Muscle layer of colon (tissue), 2 donors: ENCODE measurements around the gene MINDY1.

ENCODE experiments used
- H3K27ac ChIP-seq: one replicate; pipeline ENCODE4 v1.7.0; 2013; ENCODE audit warnings: low read depth, mild to moderate bottlenecking, low read length, moderate library complexity
- H3K27me3 ChIP-seq, 2 donors: one replicate each; pipeline ENCODE4 v1.7.0; 2013; ENCODE audit warnings: low read length in 2 of 2, mild to moderate bottlenecking in 2 of 2; ENCODE audit not compliant: insufficient read depth in 2 of 2, control insufficient read depth in 1 of 2
- H3K36me3 ChIP-seq: one replicate; pipeline ENCODE4 v1.7.0; 2013; ENCODE audit warnings: mild to moderate bottlenecking, low read length; ENCODE audit not compliant: insufficient read depth
- H3K4me1 ChIP-seq: one replicate; pipeline ENCODE4 v1.7.0; 2013; ENCODE audit warnings: mild to moderate bottlenecking, low read length; ENCODE audit not compliant: insufficient read depth
- H3K4me3 ChIP-seq, 2 donors: one replicate each; pipeline ENCODE4 v1.7.0; 2013; ENCODE audit warnings: low read length in 2 of 2, low read depth in 1 of 2, mild to moderate bottlenecking in 1 of 2, moderate library complexity in 1 of 2
- H3K9ac ChIP-seq: one replicate; pipeline ENCODE4 v1.7.0; 2013; ENCODE audit warnings: low read length
- H3K9me3 ChIP-seq: one replicate; pipeline ENCODE4 v1.7.0; 2013; ENCODE audit warnings: mild to moderate bottlenecking, low read length
- donor health status: abdominal sarcoma.
- donor health status: Adenocarcinoma of cecum.

Gene MINDY1

GRCh38 chr1:151006327-151007052, at the start of gene MINDY1:
MINDY1 (minus strand) TSS chr1:151006902; CDS start chr1:151002617, 4,285 bp downstream.
- peak within 1 kb of the TSS; percentile 49 to 98 for H3K4me3 ChIP-seq
- H3K4me1 ChIP-seq: peaks cover 40% of the 10 kb centered on the region
- H3K9ac ChIP-seq: peak within 1 kb of the TSS; percentile 81
- H3K9me3 ChIP-seq: no peaks in the 10 kb centered on the region
- peak within 1 kb of the TSS; percentile 78 for H3K27ac ChIP-seq
- H3K27me3 ChIP-seq: no peaks in the 10 kb centered on the region
- peaks cover 12% of the 10 kb centered on the region for H3K36me3 ChIP-seq

DNA sequence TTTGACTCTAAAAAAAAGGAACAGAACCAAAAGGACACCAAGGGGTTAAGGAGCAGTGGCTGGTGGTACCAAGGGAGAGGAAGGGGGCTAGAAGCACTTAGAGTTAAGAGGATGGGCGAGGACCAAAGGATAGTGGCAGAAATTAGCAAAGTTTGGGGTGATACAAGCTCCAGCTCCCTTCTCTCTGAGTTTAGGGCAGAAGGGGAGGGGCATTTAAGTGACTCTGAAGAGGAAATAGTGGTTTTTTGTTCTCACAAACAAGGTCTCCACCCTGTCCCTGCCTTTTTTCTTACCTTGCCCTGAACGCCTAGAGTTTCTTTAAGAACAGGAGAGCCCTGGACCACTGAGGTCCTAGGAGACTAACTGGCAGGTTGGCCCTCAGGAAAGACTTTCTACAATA, 49.4 kb upstream of the MINDY1 start:
- Histone ChIP-seq H3K27me3 (no peaks in the 10 kb centered on the region), H3K36me3 (peaks cover 42% of the 10 kb centered on the region), H3K9ac (no peak overlapping the region), H3K27ac (peak overlapping the region; percentile 41), H3K4me3 (no peak overlapping the region), H3K4me1 (peaks cover 34% of the 10 kb centered on the region), H3K9me3 (no peaks in the 10 kb centered on the region)

GRCh38 chr1:151055581-151055980, 48.9 kb upstream of the MINDY1 start:
- no peaks in the 10 kb centered on the region for H3K27me3 ChIP-seq
- H3K4me3 ChIP-seq: no peak overlapping the region
- peaks cover 30% of the 10 kb centered on the region for H3K4me1 ChIP-seq
- no peak overlapping the region for H3K9ac ChIP-seq
- H3K27ac ChIP-seq: peak overlapping the region; percentile 41
- H3K36me3 ChIP-seq: peaks cover 42% of the 10 kb centered on the region
- no peaks in the 10 kb centered on the region for H3K9me3 ChIP-seq

GRCh38 chr1:151054971-151055547, 48.4 kb upstream of the MINDY1 start:
- no peak overlapping the region for H3K4me3 ChIP-seq
- peaks cover 42% of the 10 kb centered on the region for H3K36me3 ChIP-seq
- peaks cover 30% of the 10 kb centered on the region for H3K4me1 ChIP-seq
- peak overlapping the region; percentile 28 for H3K27ac ChIP-seq
- H3K9ac ChIP-seq: no peak overlapping the region
- H3K27me3 ChIP-seq: no peaks in the 10 kb centered on the region
- no peaks in the 10 kb centered on the region for H3K9me3 ChIP-seq

DNA sequence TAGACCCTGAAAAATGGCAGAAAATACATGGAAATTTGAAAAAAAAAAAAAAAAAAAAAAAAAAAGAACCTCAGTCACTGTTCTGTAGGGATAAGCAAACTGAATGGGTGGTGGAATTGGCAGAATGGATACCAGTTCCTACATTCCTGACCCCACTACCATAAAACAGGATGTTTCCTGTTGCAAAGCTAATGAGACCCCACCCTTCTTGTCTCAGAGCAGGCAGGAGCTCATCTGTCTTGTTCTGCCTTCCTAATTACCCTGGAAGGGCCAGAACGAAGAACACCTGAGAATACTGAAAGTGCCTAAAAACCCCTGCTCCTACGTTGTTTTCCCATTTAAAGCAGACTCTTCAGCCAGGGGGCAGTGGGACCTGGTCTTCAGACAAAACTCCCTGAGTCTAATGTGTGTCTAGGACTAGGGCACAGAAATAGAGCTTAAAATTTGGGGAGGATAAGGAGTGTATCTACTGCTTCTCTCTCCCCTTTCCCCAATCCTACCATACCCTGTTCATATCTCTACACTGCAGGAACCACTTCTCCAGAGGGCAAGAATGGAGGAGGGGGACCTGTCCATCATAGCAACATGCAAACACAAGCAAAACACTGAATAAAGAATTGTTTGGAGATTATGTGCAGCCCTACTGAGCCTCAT, 44.8 kb upstream of the MINDY1 start:
- Histone ChIP-seq H3K4me1 (peaks cover 19% of the 10 kb centered on the region), H3K36me3 (peaks cover 38% of the 10 kb centered on the region), H3K9ac (no peak overlapping the region), H3K27me3 (no peaks in the 10 kb centered on the region), H3K27ac (no peak overlapping the region), H3K4me3 (no peak overlapping the region), H3K9me3 (no peaks in the 10 kb centered on the region)

DNA sequence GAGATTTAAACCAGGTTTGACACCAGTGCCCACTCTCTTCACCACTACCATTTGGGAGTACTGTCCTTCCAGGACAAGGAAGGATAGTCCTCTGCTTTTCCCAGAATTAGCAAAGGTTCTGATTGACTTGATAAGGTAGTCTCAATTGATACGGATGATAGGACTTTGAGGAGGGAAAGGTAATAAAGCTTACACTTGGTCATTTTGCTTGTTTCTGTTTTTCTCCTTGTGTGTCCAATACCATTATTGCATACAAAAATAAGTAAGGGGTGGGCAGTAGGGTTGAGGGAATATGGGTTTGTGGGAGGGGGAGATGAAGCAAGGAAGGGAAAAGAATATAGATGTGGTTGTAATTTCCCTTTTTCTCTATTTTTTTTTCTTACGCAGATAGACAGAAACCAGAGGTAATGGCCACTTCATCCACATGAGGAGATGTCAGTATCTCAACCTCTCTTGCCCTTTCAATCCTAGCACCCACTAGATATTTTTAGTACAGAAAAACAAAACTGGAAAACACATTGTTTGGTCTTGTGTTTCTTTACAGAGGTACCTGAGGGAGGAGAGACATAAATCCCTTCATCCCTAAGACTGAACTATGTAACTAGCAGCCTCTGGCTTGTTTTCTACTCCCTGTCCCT, 43.5 kb upstream of the MINDY1 start:
- Histone ChIP-seq H3K27ac (no peak overlapping the region), H3K9me3 (no peaks in the 10 kb centered on the region), H3K36me3 (peaks cover 27% of the 10 kb centered on the region), H3K9ac (no peak overlapping the region), H3K4me3 (no peak overlapping the region), H3K4me1 (peaks cover 9% of the 10 kb centered on the region), H3K27me3 (no peaks in the 10 kb centered on the region)

DNA sequence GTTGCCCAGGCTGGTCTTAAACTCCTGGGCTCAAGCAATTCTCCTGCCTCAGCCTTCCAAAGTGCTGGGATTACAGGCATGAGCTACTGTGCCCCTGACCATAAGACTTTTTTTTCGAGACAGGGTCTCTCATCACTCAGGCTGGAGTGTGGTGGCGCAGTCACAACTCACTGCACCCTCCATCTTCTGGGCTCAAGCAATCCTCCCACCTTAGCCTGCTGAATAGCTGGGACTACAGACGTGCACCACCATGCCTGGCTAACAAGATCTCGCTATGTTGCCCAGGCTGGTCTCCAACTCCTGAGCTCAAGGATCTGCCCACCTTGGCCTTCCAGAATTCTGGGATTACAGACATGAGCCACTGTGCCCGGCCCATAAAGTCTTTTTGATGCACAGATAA, 42.8 kb upstream of the MINDY1 start:
- Histone ChIP-seq H3K9me3 (no peaks in the 10 kb centered on the region), H3K36me3 (peaks cover 20% of the 10 kb centered on the region), H3K4me1 (peaks cover 9% of the 10 kb centered on the region), H3K9ac (no peak overlapping the region), H3K27ac (no peak overlapping the region), H3K4me3 (no peak overlapping the region), H3K27me3 (no peaks in the 10 kb centered on the region)

DNA sequence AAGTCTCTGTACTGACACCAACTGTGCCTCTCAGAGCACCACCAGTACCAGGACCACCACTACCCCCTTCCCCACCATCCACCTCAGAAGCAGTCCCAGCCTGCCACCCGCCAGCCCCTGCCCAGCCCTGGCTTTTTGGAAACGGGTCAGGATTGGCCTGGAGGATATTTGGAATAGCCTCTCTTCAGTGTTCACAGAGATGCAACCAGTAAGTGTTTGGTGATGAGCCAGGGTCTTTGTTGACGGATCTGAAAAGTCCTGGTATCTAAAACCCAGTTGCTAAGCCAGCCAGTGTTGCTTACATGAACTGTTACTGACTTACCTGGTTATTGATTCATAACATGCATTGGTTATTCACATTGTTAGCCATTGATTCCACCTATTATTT, 41.9 kb upstream of the MINDY1 start:
- peak overlapping the region; percentile 63 to 80 for H3K4me3 ChIP-seq
- H3K36me3 ChIP-seq: peaks cover 14% of the 10 kb centered on the region
- H3K27me3 ChIP-seq: no peaks in the 10 kb centered on the region
- no peaks in the 10 kb centered on the region for H3K9me3 ChIP-seq
- H3K4me1 ChIP-seq: peaks cover 9% of the 10 kb centered on the region
- H3K9ac ChIP-seq: peak overlapping the region; percentile 84
- peak overlapping the region; percentile 93 for H3K27ac ChIP-seq

DNA sequence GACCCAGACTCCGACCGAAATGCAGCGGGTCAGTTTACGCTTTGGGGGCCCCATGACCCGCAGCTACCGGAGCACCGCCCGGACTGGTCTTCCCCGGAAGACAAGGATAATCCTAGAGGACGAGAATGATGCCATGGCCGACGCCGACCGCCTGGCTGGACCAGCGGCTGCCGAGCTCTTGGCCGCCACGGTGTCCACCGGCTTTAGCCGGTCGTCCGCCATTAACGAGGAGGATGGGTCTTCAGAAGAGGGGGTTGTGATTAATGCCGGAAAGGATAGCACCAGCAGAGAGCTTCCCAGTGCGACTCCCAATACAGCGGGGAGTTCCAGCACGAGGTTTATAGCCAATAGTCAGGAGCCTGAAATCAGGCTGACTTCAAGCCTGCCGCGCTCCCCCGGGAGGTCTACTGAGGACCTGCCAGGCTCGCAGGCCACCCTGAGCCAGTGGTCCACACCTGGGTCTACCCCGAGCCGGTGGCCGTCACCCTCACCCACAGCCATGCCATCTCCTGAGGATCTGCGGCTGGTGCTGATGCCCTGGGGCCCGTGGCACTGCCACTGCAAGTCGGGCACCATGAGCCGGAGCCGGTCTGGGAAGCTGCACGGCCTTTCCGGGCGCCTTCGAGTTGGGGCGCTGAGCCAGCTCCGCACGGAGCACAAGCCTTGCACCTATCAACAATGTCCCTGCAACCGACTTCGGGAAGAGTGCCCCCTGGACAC, 41.4 kb upstream of the MINDY1 start:
- Histone ChIP-seq H3K9me3 (no peaks in the 10 kb centered on the region), H3K27ac (peak overlapping the region; percentile 93), H3K9ac (peak overlapping the region; percentile 84), H3K4me1 (peaks cover 9% of the 10 kb centered on the region), H3K27me3 (no peaks in the 10 kb centered on the region), H3K36me3 (peaks cover 14% of the 10 kb centered on the region), H3K4me3 (peak overlapping the region; percentile 63 to 80)

DNA sequence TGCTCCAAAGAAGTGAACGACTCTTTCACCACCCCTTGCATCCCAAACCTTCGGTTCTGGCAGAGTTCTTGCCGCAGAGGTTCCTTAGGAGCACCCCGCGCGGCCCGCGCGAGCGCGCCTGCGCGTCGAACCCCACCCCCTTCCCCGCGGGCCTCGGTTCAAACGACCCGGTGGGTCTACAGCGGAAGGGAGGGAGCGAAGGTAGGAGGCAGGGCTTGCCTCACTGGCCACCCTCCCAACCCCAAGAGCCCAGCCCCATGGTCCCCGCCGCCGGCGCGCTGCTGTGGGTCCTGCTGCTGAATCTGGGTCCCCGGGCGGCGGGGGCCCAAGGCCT, 40.9 kb upstream of the MINDY1 start, which contains the start of gene C1orf56:
TSS of gene C1orf56 (plus strand) at position 161 of the 334 bp plus-strand sequence. CDS start at position 258, 97 bp downstream.
- peak within 1 kb of the TSS; percentile 93 for H3K27ac ChIP-seq
- H3K36me3 ChIP-seq: peaks cover 9% of the 10 kb centered on the region
- H3K9ac ChIP-seq: peak within 1 kb of the TSS; percentile 84
- H3K4me3 ChIP-seq: peak within 1 kb of the TSS; percentile 63 to 80
- H3K27me3 ChIP-seq: no peaks in the 10 kb centered on the region
- peaks cover 9% of the 10 kb centered on the region for H3K4me1 ChIP-seq
- no peaks in the 10 kb centered on the region for H3K9me3 ChIP-seq

- H3K4me1 ChIP-seq: no peaks in the 10 kb centered on the region
- H3K9ac ChIP-seq: no peak overlapping the region
- H3K27ac ChIP-seq: no peak overlapping the region
- no peaks in the 10 kb centered on the region for H3K27me3 ChIP-seq
- H3K9me3 ChIP-seq: no peaks in the 10 kb centered on the region
- no peak overlapping the region for H3K4me3 ChIP-seq
- no peaks in the 10 kb centered on the region for H3K36me3 ChIP-seq
Measured at GRCh38 chr1:151043163-151043562, 36.5 kb upstream of the MINDY1 start.
